HCT116 (cell line): Measurements from ENCODE around the gene KRT73. TPM values are rescaled to one million over a fixed set of nuclear protein-coding genes. Genes with fewer than 3 reads are reported as not detected.

Experiments used
- ATAC-seq: fragments of 200-7000 bp; cut with Tn5 transposase; 2 replicates; pipeline ENCODE4 v1.9.1; 2020; ENCODE audit warnings: mild to moderate bottlenecking, moderate library complexity
- BruUV-seq: library from RNA; stranded (reverse); fragments of 400-500 nt; replicated peaks from 2 replicates; lab custom pipeline; 2021; lab: Mats Ljungman, UMichigan
- CTCF ChIA-PET: fragments of 300-600 bp; sonication (Branson Sonifier 250); formaldehyde crosslinking; loops from one replicate; lab custom pipeline; 2021; ENCODE audit warnings: antibody characterized with exemption; lab: Charles Lee
- POLR2A ChIA-PET: fragments of 300-600, 350-600 bp; sonication (Branson Sonifier 250); formaldehyde crosslinking; loops from one replicate; lab custom pipeline; 2021; ENCODE audit warnings: antibody characterized with exemption; lab: Charles Lee
- RAD21 ChIA-PET, 2 experiments: fragments of 300-600 bp; sonication (Branson Sonifier 250); formaldehyde crosslinking; loops; one replicate each; lab custom pipeline; 2023; ENCODE audit warnings: low total read pairs in 2 of 2; ENCODE audit not compliant: uncharacterized antibody in 2 of 2, unreplicated experiment in 2 of 2, low non-redundant PET in 1 of 2; lab: Charles Lee
- DNase-seq: peaks from one replicate; pipeline ENCODE4 v3.0.0-alpha.2; 2010; ENCODE audit warnings: low read depth, low spot score
- H2AFZ ChIP-seq: fragments of 200-600 bp; shearing (Covaris generic), sonication (generic); 2 replicates; pipeline ENCODE4 v1.6.1; 2017; ENCODE audit warnings: low read depth, mixed run types, mixed read lengths, antibody characterized with exemption, low read length; ENCODE audit not compliant: poor library complexity, severe bottlenecking
- H3K27ac ChIP-seq: 2 replicates; pipeline ENCODE4 v1.5.1; 2012; ENCODE audit warnings: low read depth, low read length
- H3K27me3 ChIP-seq: fragments of 200-600 bp; sonication (generic); 2 replicates; pipeline ENCODE4 v1.6.1; 2016; ENCODE audit warnings: mixed run types, low read length, mixed read lengths; ENCODE audit not compliant: insufficient read depth
- H3K36me3 ChIP-seq, 2 experiments: fragments of 200-500 bp in 1 of 2; fragments of 200-600 bp in 1 of 2; sonication (Bioruptor generic) in 1 of 2; sonication (generic) in 1 of 2; 2 replicates each; pipeline versions ENCODE4 v1.5.1 to v1.6.1; 2014 to 2016; ENCODE audit warnings: low read length in 2 of 2, inconsistent platforms in 1 of 2, mixed read lengths in 1 of 2, mixed run types in 1 of 2; ENCODE audit not compliant: insufficient read depth in 2 of 2, control insufficient read depth in 1 of 2
- H3K4me1 ChIP-seq, 2 experiments: fragments of 200-600 bp in 1 of 2; sonication (generic) in 1 of 2; 2 replicates each; pipeline versions ENCODE4 v1.5.1 to v1.6.1; 2012 to 2017; ENCODE audit warnings: low read length in 2 of 2, inconsistent platforms in 1 of 2, mild to moderate bottlenecking in 1 of 2, mixed read lengths in 1 of 2, mixed run types in 1 of 2, moderate library complexity in 1 of 2; ENCODE audit not compliant: insufficient read depth in 2 of 2, control insufficient read depth in 1 of 2
- H3K4me2 ChIP-seq: fragments of 200-600 bp; sonication (generic); 2 replicates; pipeline ENCODE4 v1.6.1; 2017; ENCODE audit warnings: mixed run types, low read length, mixed read lengths
- H3K4me3 ChIP-seq, 2 experiments: fragments of 200-600 bp in 1 of 2; sonication (generic) in 1 of 2; replicated peaks in 1 of 2; 2 replicates each; pipeline ENCODE4 v1.5.1; 2011 to 2016; ENCODE audit warnings: low read length in 2 of 2, control low read depth in 1 of 2, low read depth in 1 of 2, mild to moderate bottlenecking in 1 of 2, mixed read lengths in 1 of 2, mixed run types in 1 of 2
- H3K79me2 ChIP-seq: fragments of 200-600 bp; sonication (generic); 2 replicates; pipeline ENCODE4 v1.6.1; 2017; ENCODE audit warnings: mild to moderate bottlenecking, mixed run types, low read length, moderate library complexity, mixed read lengths; ENCODE audit not compliant: insufficient read depth
- H3K9ac ChIP-seq: fragments of 200-600 bp; sonication (generic); 2 replicates; pipeline ENCODE4 v1.6.1; 2016; ENCODE audit warnings: low read length, mixed read lengths
- H3K9me2 ChIP-seq: fragments of 200-600 bp; sonication (generic), shearing (Covaris generic); 2 replicates; pipeline ENCODE4 v1.6.1; 2017; ENCODE audit warnings: mixed run types, mild to moderate bottlenecking, moderate library complexity; ENCODE audit not compliant: insufficient read depth
- H3K9me3 ChIP-seq, 2 experiments: fragments of 200-500 bp in 1 of 2; fragments of 200-600 bp in 1 of 2; sonication (Bioruptor generic) in 1 of 2; sonication (generic) in 1 of 2; 2 replicates each; pipeline ENCODE4 v1.6.1; 2014 to 2017; ENCODE audit warnings: low read length in 2 of 2, mixed read lengths in 2 of 2, inconsistent platforms in 1 of 2, low read depth in 1 of 2, mild to moderate bottlenecking in 1 of 2, mixed run types in 1 of 2, moderate library complexity in 1 of 2; ENCODE audit not compliant: control insufficient read depth in 1 of 2, insufficient read depth in 1 of 2
- H4K20me1 ChIP-seq: fragments of 200-600 bp; sonication (generic), shearing (Covaris generic); 2 replicates; pipeline ENCODE4 v1.6.1; 2017; ENCODE audit warnings: mixed run types, mild to moderate bottlenecking, moderate library complexity; ENCODE audit not compliant: insufficient read depth
- ATF3 ChIP-seq: IDR thresholded peaks from 2 replicates; pipeline ENCODE4 v1.6.1; 2012
- CEBPB ChIP-seq: IDR thresholded peaks from 2 replicates; pipeline ENCODE4 v1.6.1; 2012; ENCODE audit warnings: low read depth
- EGR1 ChIP-seq: IDR thresholded peaks from 2 replicates; pipeline ENCODE4 v1.6.1; 2012; ENCODE audit warnings: low read depth
- EZH2phosphoT487 ChIP-seq: fragments of 200-600 bp; IDR thresholded peaks from 2 replicates; pipeline ENCODE4 v1.6.1; 2018; ENCODE audit warnings: antibody characterized with exemption, borderline replicate concordance
- MAX ChIP-seq: IDR thresholded peaks from 2 replicates; pipeline ENCODE4 v1.6.1; 2012
- POLR2A ChIP-seq: IDR thresholded peaks from 2 replicates; pipeline ENCODE4 v1.7.0; 2011; ENCODE audit warnings: borderline replicate concordance; ENCODE audit not compliant: insufficient read depth, insufficient read length; ENCODE audit errors: extremely low read depth
- POLR2AphosphoS5 ChIP-seq: IDR thresholded peaks from 2 replicates; pipeline ENCODE4 v1.6.1; 2011; ENCODE audit warnings: mild to moderate bottlenecking, low read depth, low read length, moderate library complexity
- RAD21 ChIP-seq: IDR thresholded peaks from 2 replicates; pipeline ENCODE4 v1.6.1; 2012; ENCODE audit warnings: low read depth, mild to moderate bottlenecking
- REST ChIP-seq: IDR thresholded peaks from 2 replicates; pipeline ENCODE4 v1.6.1; 2012; ENCODE audit warnings: low read depth
- SRF ChIP-seq: IDR thresholded peaks from 2 replicates; pipeline ENCODE4 v1.6.1; 2012; ENCODE audit warnings: low read depth
- TCF7L2 ChIP-seq: IDR thresholded peaks from 2 replicates; pipeline ENCODE4 v1.7.0; 2011; ENCODE audit warnings: borderline replicate concordance, inconsistent platforms; ENCODE audit not compliant: insufficient read depth, insufficient read length; ENCODE audit errors: extremely low read depth
- YY1 ChIP-seq: IDR thresholded peaks from 2 replicates; pipeline ENCODE4 v1.6.1; 2011; ENCODE audit warnings: low read length, low read depth, moderate library complexity, mild to moderate bottlenecking; ENCODE audit not compliant: insufficient replicate concordance; ENCODE audit errors: extremely low read depth
- ZBTB33 ChIP-seq: IDR thresholded peaks from 2 replicates; pipeline ENCODE4 v1.6.1; 2011; ENCODE audit warnings: mild to moderate bottlenecking, low read length, moderate library complexity; ENCODE audit not compliant: insufficient replicate concordance; ENCODE audit errors: extremely low read depth
- ZFX ChIP-seq: fragments of 450-650 bp; IDR thresholded peaks from 2 replicates; pipeline ENCODE4 v1.6.1; 2017
- ZNF274 ChIP-seq: fragments of 200-500 bp; sonication (Bioruptor generic); IDR thresholded peaks from 2 replicates; pipeline ENCODE4 v1.6.1; 2014; ENCODE audit warnings: mild to moderate bottlenecking, low read depth, low read length, inconsistent platforms
- intact Hi-C: fragments of 100-400 bp; cut with micrococcal nuclease; formaldehyde crosslinking; loops from 2 replicates; pipeline ENCODE4 v1.10.0; 2022
- total RNA-seq: library from RNA; stranded (reverse); gene quantifications from one replicate; pipeline ENCODE4 v1.2.1, GENCODE V29; 2021; ENCODE audit not compliant: unreplicated experiment

Gene KRT73
- total RNA-seq, 1 experiment from 2014 or later = not detected

GRCh38 chr12:52659395-52659794 lies 41.0 kb upstream of the KRT73 start (continued):
- TF ChIP-seq REST (no peak), ATF3 (no peak), ZNF274 (no peak), POLR2A (no peak), EGR1 (no peak), EZH2phosphoT487 (no peak), TCF7L2 (no peak), CEBPB (no peak)
- TF ChIP-seq, all 23 proteins: peak for 0

GRCh38 chr12:52658196-52658595 lies 39.8 kb upstream of the KRT73 start:
- POLR2A ChIA-PET = no interaction called here
- TF ChIP-seq POLR2AphosphoS5 (no peak), REST (no peak), ZNF274 (no peak), YY1 (no peak), ZFX (no peak), MAX (no peak), SRF (no peak), RAD21 (no peak), POLR2A (no peak), ZBTB33 (no peak), TCF7L2 (no peak)

More at GRCh38 chr12:52658196-52658595, 39.8 kb upstream of the KRT73 start:
- ATAC-seq (no peak), DNase-seq (no peak)
- ChIA-PET RAD21 (no interaction called here), CTCF (no interaction called here)
- Histone ChIP-seq H3K9me2 (no peaks in the 10 kb centered on the region), H4K20me1 (no peaks in the 10 kb centered on the region), H3K27me3 (0 out of 2 replicates have a peak, but pooled peaks cover 3% of the 10 kb centered on the region), H2AFZ (no peak overlapping the region), H3K4me1 (peaks cover 15 to 21% of the 10 kb centered on the region in 2 experiments), H3K4me3 (no peak overlapping the region), H3K36me3 (no peaks in the 10 kb centered on the region), H3K9me3 (no peaks in the 10 kb centered on the region), H3K9ac (no peak overlapping the region), H3K4me2 (no peak overlapping the region), H3K79me2 (no peaks in the 10 kb centered on the region), H3K27ac (no peak overlapping the region)
- BruUV-seq = no TSS peak
- intact Hi-C loops = no loop called here
